Osteoblast (primary cell): ENCODE results near the gene BCOR. TPM values are rescaled to one million over a fixed set of nuclear protein-coding genes. Genes with fewer than 3 reads are reported as not detected.

Experiments used
- DNase-seq: peaks from one replicate; pipeline ENCODE4 v3.0.0; 2011; ENCODE audit warnings: low spot score, mixed read lengths; ENCODE audit not compliant: insufficient read length; ENCODE audit errors: missing footprints
- H2AFZ ChIP-seq: 2 replicates; pipeline ENCODE4 v1.6.0; 2011; ENCODE audit warnings: mild to moderate bottlenecking, low read length
- H3K27ac ChIP-seq: 2 replicates; pipeline ENCODE4 v1.5.1; 2011; ENCODE audit warnings: mild to moderate bottlenecking, low read depth, low read length, moderate library complexity
- H3K27me3 ChIP-seq: 2 replicates; pipeline ENCODE4 v1.6.0; 2012; ENCODE audit warnings: mild to moderate bottlenecking, control low read depth, inconsistent platforms, low read length, moderate library complexity; ENCODE audit not compliant: insufficient read depth
- H3K36me3 ChIP-seq: 2 replicates; pipeline ENCODE4 v1.5.1; 2011; ENCODE audit warnings: mild to moderate bottlenecking, low read length, control low read depth, moderate library complexity; ENCODE audit not compliant: insufficient read depth
- H3K4me1 ChIP-seq: 2 replicates; pipeline ENCODE4 v1.5.1; 2011; ENCODE audit warnings: mild to moderate bottlenecking, low read length, control low read depth, moderate library complexity; ENCODE audit not compliant: insufficient read depth
- H3K4me2 ChIP-seq: 2 replicates; pipeline ENCODE4 v1.6.0; 2011; ENCODE audit warnings: mild to moderate bottlenecking, low read length; ENCODE audit not compliant: insufficient read depth
- H3K4me3 ChIP-seq: fragments of 200-600 bp; sonication (generic); 3 replicates; pipeline ENCODE4 v1.5.1; 2012; ENCODE audit warnings: mild to moderate bottlenecking, low read length, inconsistent platforms; ENCODE audit not compliant: insufficient read depth
- H3K79me2 ChIP-seq: 2 replicates; pipeline ENCODE4 v1.6.0; 2012; ENCODE audit warnings: mild to moderate bottlenecking, low read length, control low read depth, inconsistent platforms; ENCODE audit not compliant: insufficient read depth
- H3K9me3 ChIP-seq: 2 replicates; pipeline ENCODE4 v1.5.1; 2011; ENCODE audit warnings: low read depth, low read length, control low read depth
- H4K20me1 ChIP-seq: 2 replicates; pipeline ENCODE4 v1.6.0; 2012; ENCODE audit warnings: mild to moderate bottlenecking, low read length, control low read depth; ENCODE audit not compliant: insufficient read depth
- CTCF ChIP-seq: IDR thresholded peaks from 2 replicates; pipeline ENCODE4 v1.5.1; 2011; ENCODE audit warnings: mild to moderate bottlenecking, low read depth, low read length, moderate library complexity; ENCODE audit errors: extremely low read depth
- total RNA-seq: library from RNA; depleted of rRNA; stranded (reverse); fragments of >200 nt; gene quantifications from 2 replicates; pipeline ENCODE4 v1.2.3, GENCODE V29; 2012

BCOR gene
- total RNA-seq, 1 donor, result 14.8 TPM

DNA sequence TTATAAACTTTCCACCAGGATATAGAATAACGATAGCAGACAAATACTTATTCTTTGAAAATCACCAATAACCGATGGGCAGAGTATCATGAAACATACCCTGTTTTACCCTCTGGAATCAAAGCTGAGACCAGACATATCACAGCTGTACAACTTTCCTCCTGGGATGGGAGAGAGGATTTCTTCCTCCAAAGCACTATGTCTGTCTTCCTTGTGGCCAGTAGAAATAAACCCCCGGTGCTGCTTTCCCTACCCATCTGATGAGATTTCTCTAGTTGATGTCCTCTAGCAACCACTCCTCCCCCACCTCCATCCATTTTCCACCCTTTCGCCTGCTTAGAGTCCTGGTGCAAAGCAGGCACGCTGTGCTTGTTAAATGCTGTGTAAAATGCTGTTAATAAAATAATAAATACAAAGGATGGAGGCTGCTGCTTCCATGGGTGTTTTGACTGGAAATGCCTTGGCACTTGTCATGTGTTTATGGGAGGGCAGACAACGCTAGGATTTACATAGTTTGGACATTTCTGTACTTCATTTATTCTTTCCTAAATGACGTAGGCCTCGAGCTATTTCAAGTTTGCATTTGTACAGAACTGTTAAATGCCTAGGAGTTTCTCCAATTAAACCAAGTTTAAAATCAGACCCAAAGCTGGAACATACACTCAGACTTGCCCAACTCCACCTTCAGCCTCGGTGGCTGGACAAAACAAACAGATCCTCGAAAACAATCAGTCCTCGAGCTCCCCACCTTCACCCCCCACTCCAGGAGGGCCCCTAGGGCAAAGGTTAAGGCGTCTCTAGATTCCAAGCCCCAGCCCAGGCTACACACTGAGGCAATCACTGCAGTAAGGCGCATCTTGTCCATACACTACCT is 10.1 kb downstream of the BCOR start:
- peak; percentile 77 for DNase-seq
- H3K36me3 ChIP-seq, result no peaks in the 10 kb centered on the region
- no peak for TF ChIP-seq CTCF
- H3K4me1 ChIP-seq, result peaks cover 23% of the 10 kb centered on the region
- no peak overlapping the region for H3K27ac ChIP-seq
- peaks cover 86% of the 10 kb centered on the region for H3K79me2 ChIP-seq
- H3K4me3 ChIP-seq, result no peak overlapping the region
- no peak overlapping the region for H2AFZ ChIP-seq
- peaks cover 59% of the 10 kb centered on the region for H4K20me1 ChIP-seq
- peaks cover 40% of the 10 kb centered on the region for H3K27me3 ChIP-seq
- no peaks in the 10 kb centered on the region for H3K9me3 ChIP-seq
- no peak overlapping the region for H3K4me2 ChIP-seq

GRCh38 chrX:40086569-40087335 is 11.0 kb downstream of the BCOR start:
- H3K4me1 ChIP-seq, result peaks cover 23% of the 10 kb centered on the region
- H3K4me3 ChIP-seq, result no peak overlapping the region

DNA sequence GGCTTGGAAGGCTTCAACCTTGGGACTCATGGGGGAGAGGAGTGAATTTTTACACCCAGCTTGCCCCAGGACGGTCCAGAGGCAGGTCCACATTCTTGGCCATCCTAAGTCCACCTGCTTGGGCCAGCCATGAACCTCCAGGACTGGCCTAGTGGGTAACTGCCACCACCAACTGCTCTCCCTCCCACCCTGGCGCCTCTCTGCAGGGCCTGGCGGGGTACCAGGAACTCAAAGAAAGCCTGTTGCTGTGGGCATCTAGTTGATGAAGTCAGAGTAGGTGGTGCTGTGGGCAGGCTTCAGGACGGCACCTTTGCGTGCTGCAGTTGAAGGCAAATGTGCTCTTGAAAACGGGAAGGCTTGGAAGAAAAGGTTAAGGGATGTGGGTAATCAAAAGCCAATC is 12.0 kb downstream of the BCOR start:
- Histone ChIP-seq H3K9me3 (no peaks in the 10 kb centered on the region), H4K20me1 (peaks cover 68% of the 10 kb centered on the region), H3K4me3 (no peak overlapping the region), H3K4me1 (peaks cover 23% of the 10 kb centered on the region), H3K79me2 (peaks cover 85% of the 10 kb centered on the region), H3K4me2 (peak overlapping the region; percentile 63), H2AFZ (no peak overlapping the region), H3K36me3 (no peaks in the 10 kb centered on the region), H3K27me3 (peaks cover 40% of the 10 kb centered on the region), H3K27ac (no peak overlapping the region)
- DNase-seq, result peak; percentile 86
- no peak for TF ChIP-seq CTCF

More at GRCh38 chrX:40086569-40087335, 11.0 kb downstream of the BCOR start:
- Histone ChIP-seq H2AFZ (no peak overlapping the region), H4K20me1 (peaks cover 66% of the 10 kb centered on the region), H3K36me3 (no peaks in the 10 kb centered on the region), H3K27ac (no peak overlapping the region), H3K9me3 (no peaks in the 10 kb centered on the region), H3K79me2 (peaks cover 85% of the 10 kb centered on the region), H3K27me3 (peaks cover 40% of the 10 kb centered on the region), H3K4me2 (no peak overlapping the region)
- no peak for TF ChIP-seq CTCF
- DNase-seq, result no peak

DNA sequence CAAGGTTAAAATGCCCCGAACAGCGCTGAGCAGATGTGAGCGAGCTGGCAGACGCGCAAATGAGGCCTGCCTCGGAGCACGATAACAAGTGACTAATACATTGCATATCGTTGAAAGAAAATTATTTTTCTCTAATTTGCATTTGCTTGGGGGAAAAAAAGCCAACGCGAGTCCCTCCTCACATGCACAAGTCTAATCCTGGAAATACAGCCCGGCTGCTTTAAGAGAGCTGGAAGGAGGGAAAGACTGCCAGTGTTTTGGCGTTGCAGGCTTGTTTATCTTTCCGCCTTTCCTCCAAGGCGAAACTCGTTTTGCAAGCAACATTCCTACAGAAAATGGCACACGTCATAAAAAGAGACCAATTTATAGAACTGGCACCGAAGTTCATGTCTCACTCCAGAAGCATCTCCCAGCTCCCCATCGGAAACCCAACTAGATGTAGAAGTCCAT is 12.6 kb downstream of the BCOR start:
- Histone ChIP-seq H3K27me3 (peaks cover 40% of the 10 kb centered on the region), H3K79me2 (peaks cover 86% of the 10 kb centered on the region), H3K4me3 (peak overlapping the region; percentile 30), H3K27ac (peak overlapping the region; percentile 45), H2AFZ (no peak overlapping the region), H3K4me2 (peak overlapping the region; percentile 63), H3K9me3 (no peaks in the 10 kb centered on the region), H3K36me3 (no peaks in the 10 kb centered on the region), H4K20me1 (peaks cover 72% of the 10 kb centered on the region), H3K4me1 (peaks cover 23% of the 10 kb centered on the region)
- no peak for TF ChIP-seq CTCF
- peak; percentile 94 for DNase-seq
